OCI-M2 (cell line): ENCODE data around the gene VPS13D.
"Not testable (repeated sequence)": the region's sequence is repeated elsewhere in the genome, so short reads cannot be mapped to it uniquely, and the experiment has no call there.

Experiments
- DNase-seq: peaks from one replicate; lab custom pipeline; 2025; ENCODE audit not compliant: unreplicated experiment; lab: John Stamatoyannopoulos, UW

The VPS13D gene

GRCh38 chr1:12196641-12197482 lies 33.0 kb upstream of the VPS13D start:
- no peak for DNase-seq

GRCh38 chr1:12197483-12197880 lies 32.3 kb upstream of the VPS13D start:
- DNase-seq = no peak

- DNase-seq = no peak
Observed at GRCh38 chr1:12200208-12200607, 29.6 kb upstream of the VPS13D start.

GRCh38 chr1:12201352-12202189 lies 28.3 kb upstream of the VPS13D start:
- DNase-seq = no peak

GRCh38 chr1:12202190-12202497 lies 27.7 kb upstream of the VPS13D start:
- DNase-seq = no peak

GRCh38 chr1:12202577-12202976 lies 27.3 kb upstream of the VPS13D start:
- DNase-seq = no peak

- DNase-seq = no peak
Observed at GRCh38 chr1:12203216-12204007, 26.4 kb upstream of the VPS13D start.

- no peak for DNase-seq
Observed at GRCh38 chr1:12204140-12204539, 25.7 kb upstream of the VPS13D start.

GRCh38 chr1:12204754-12205658 lies 24.8 kb upstream of the VPS13D start:
- no peak for DNase-seq

- no peak for DNase-seq
Observed at GRCh38 chr1:12206238-12206637, 23.6 kb upstream of the VPS13D start.

GRCh38 chr1:12206792-12207424 lies 22.9 kb upstream of the VPS13D start:
- DNase-seq = no peak

- DNase-seq = no peak
Observed at GRCh38 chr1:12208271-12208670, 21.6 kb upstream of the VPS13D start.

GRCh38 chr1:12208764-12209494 lies 20.9 kb upstream of the VPS13D start:
- peak; percentile 46 for DNase-seq

- DNase-seq = no peak
Observed at GRCh38 chr1:12209495-12209832, 20.4 kb upstream of the VPS13D start.

- DNase-seq = no peak
Observed at GRCh38 chr1:12215118-12215961, 14.5 kb upstream of the VPS13D start.

GRCh38 chr1:12219800-12220199 lies 10.0 kb upstream of the VPS13D start:
- no peak for DNase-seq

- no peak for DNase-seq
Observed at GRCh38 chr1:12220890-12221289, 8.9 kb upstream of the VPS13D start.

- DNase-seq = not testable (repeated sequence)
Observed at GRCh38 chr1:12222700-12223099, 7.1 kb upstream of the VPS13D start.

- not testable (repeated sequence) for DNase-seq
Observed at GRCh38 chr1:12224092-12224491, 5.7 kb upstream of the VPS13D start.
